Left renal pelvis (tissue), 4 donors: ENCODE measurements around the gene SLC6A12. TPM values are rescaled to one million over a fixed set of nuclear protein-coding genes. Genes with fewer than 3 reads are reported as not detected.
"Not testable (repeated sequence)": the region's sequence is repeated elsewhere in the genome, so short reads cannot be mapped to it uniquely, and the experiment has no call there.

Experiments
- DNase-seq, 4 donors: peaks; one replicate each; pipeline ENCODE4 v3.0.0-alpha.2; 2013; ENCODE audit warnings: low read depth in 4 of 4, low spot score in 3 of 4
- polyA plus RNA-seq, 4 donors: library from polyadenylated mRNA; unstranded; fragments of 120-200 nt; gene quantifications; one replicate each; pipeline ENCODE4 v1.2.1, GENCODE V29; 2013; ENCODE audit not compliant: insufficient read length in 4 of 4

Gene SLC6A12
- polyA plus RNA-seq, 4 donors: 1.3 to 20.2 (median 13.5) TPM

GRCh38 chr12:218728-219590, 5.0 kb upstream of the SLC6A12 start:
- DNase-seq: no peak

DNA sequence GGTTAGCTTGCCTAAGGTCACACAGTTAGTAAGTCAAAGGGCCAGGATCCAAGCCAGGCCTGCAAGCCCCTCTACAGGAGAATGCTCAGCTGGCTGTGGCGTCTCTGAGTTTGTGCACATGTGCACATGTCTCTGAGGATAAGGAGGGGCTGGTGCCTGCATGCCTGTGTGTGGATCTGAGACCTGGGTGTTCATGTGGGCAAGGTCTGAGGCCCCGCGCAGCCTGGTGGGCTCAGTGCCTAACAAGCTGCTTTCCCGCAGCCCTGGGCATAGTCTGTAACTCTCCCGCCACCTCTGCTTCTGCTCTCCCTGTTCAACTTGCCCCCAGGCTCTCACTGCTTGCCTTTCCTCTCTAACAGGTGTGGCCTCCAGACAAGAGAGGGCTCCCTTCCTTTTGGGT, 4.3 kb upstream of the SLC6A12 start:
- DNase-seq: no peak

DNA sequence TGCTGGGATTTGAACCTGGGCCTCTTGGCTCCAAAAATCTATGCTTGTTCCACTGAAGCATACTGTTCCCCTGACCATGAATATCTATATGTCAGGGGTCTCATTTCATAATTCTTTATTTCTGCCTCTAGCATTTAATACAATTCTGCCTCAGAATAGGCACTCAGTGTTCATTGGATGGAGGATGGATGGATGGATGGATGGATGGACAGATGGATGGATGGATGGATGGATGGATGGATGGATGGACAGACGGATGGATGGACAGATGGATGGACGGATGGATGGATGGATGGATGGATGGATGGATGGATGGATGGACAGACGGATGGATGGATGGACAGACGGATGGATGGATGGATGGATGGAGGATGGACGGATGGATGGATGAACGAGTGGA, 3.1 kb upstream of the SLC6A12 start:
- DNase-seq: not testable (repeated sequence)

DNA sequence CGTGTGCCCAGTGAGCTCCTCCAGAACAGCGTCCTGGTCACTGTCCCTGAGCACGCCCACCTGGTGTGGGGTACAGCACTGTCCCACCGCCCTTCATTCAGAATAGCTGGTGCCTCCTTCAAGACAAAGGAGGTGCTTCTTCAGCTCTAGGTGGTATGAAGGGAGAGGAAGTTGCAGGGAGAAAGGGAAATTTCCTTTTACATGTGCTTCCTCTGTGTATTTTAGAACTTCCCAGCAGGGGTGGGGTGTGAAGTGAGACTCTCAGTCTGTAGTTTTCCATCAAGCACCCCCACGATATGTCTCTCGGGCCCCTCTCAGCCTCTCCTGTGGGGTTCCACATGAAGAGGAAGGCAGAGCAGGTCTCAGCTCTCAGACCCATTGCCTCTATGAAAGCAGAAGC, 1.2 kb upstream of the SLC6A12 start:
- no peak for DNase-seq

DNA sequence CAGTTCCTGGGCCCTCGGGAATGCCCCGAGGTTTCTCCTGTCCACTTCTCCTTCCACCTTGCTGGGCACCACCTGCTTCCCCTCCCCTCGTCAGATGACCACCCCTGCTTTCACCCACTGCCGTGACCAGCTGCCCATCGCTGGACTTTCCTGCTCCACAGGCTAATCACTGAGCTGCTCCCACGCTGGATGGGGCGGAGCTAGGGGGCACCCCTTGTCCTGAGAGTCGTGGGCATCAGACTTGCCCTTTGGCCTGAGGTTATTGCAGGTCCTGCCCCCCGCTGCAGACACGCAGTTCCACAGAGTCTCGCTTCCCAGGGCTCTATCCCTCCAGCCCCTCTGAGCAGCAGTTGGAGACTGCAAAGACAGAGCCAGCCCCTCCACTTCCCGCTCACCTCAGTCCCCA, 427 bp downstream of the SLC6A12 start:
- DNase-seq: no peak

GRCh38 chr12:212715-213526, 1.0 kb downstream of the SLC6A12 start:
- DNase-seq: peak in 1 of 4 donors; percentile 54

- no peak for DNase-seq
Observed at GRCh38 chr12:212415-212714, 1.6 kb downstream of the SLC6A12 start.

- no peak for DNase-seq
Observed at GRCh38 chr12:211639-212414, 2.1 kb downstream of the SLC6A12 start.

GRCh38 chr12:211142-211465, 2.9 kb downstream of the SLC6A12 start:
- no peak for DNase-seq

- no peak for DNase-seq
Observed at GRCh38 chr12:210277-211141, 3.4 kb downstream of the SLC6A12 start.

- no peak for DNase-seq
Observed at GRCh38 chr12:209851-210250, 4.1 kb downstream of the SLC6A12 start.

DNA sequence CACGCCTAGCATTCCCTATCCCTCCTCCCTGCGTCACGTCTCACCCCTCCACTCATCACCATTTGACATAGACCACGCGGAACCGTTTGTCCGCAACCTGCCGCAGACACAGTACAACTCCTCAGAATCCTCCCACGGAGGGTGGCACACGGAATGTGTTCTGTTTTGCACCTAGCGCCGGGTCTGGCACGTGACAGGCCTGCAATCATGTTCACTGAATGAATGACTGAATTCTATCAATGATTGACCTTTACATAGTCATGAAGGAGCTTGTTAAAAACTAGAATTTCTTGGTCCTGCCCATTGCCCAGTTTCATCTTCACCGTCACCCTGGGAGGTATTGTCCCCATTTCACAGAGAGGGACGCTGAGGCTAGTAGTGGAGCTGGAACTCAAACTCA, 4.7 kb downstream of the SLC6A12 start:
- no peak for DNase-seq

- no peak for DNase-seq
Observed at GRCh38 chr12:208813-209212, 5.1 kb downstream of the SLC6A12 start.

DNA sequence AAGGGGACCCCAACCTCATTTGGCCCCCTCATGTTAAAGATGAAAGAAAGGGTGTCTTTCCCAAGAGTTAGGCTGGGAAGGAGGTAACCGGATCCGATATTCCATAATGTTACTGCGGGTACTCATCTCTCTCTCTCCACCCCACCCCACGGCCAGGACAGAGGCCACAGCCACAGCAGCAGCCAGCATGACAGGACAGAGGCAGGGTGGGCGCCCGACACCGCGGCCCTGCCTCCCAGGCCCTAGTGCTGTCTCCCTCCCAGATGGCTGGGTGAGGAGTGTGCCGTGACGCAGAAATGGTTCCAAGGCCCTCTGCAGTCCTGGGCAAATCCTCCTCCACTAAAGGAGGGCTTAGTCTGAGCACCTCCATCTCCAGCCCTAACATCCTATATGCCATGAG, 6.2 kb downstream of the SLC6A12 start:
- no peak for DNase-seq

- DNase-seq: no peak
Observed at GRCh38 chr12:206746-207440, 7.1 kb downstream of the SLC6A12 start.

DNA sequence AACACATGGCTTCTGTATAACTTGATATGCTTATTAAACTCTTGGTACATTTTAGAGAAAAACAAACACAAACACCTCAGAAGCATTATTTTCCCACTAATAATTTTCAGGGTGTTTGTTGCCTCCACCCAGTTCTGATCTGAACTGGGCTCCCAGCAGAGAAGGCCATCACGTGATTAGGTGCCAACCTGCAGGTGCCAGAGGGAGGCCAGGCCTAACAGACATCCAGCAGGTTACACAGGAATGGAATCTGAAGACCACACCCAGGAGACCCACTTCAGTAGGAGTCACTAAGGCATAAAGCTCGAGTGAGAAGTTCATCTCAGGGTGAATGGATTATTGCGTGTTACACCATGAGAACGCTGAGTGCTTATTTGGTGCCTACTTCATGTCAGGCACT, 8.9 kb downstream of the SLC6A12 start:
- DNase-seq: no peak

DNA sequence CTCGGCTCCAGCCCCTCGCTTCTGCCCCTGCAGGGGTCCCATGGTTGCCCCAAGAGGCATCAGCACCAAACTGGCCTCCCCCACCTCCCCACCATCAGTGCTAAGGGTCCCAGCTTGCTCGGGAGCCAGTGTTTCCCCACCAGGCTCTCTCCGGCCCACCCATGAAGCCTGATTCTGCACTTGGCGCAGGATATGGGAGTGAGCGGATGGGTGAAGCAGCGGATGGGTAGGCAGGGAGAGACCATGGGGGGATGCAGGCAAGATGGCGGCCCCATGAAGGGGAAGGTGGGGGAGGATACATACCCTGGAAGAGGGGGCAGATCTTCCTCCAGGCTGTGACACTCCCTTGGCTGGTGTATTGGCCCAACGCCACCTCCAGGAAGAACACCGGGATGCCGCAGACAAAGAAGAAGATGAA, 9.7 kb downstream of the SLC6A12 start:
- DNase-seq: no peak

DNA sequence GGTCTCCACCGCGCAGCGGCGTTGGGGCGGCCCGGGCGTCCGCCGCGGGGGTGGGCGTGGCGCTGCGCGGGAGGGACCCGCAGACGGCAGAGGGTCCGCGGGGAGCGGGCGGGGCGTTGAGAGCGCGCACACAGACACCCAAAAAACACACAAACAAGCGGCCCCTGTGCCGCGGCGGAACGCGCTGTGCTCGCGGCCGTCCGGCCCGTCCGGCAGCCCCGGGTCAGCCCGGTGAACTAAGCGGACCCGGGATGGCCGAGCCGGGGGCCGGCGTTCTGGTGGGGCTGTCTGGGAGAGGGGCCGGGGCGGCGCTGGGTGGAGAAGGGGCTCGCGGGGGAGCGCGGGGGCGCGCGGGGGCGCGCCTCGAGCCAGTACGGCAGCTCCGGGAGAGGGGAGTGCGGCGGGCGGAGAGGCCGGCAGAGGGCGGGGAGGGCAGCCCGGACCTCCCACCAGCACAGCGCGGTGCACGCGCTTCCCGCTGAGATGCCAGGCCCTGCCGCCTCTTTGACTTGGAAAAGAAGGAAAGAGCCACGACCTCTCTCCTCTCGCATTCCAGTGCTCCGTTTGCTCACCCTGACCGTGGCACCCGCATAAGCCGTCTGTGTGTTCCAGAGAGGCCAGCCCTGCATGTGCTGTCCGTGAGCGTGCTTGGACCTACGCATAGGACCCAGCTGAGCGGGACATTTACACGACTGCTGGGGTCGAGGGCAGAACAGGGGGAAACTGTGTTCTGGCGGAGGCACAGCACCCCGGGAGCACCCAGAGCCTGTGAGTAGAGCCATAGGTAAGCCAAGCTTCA, 10.3 kb downstream of the SLC6A12 start:
- DNase-seq: no peak

DNA sequence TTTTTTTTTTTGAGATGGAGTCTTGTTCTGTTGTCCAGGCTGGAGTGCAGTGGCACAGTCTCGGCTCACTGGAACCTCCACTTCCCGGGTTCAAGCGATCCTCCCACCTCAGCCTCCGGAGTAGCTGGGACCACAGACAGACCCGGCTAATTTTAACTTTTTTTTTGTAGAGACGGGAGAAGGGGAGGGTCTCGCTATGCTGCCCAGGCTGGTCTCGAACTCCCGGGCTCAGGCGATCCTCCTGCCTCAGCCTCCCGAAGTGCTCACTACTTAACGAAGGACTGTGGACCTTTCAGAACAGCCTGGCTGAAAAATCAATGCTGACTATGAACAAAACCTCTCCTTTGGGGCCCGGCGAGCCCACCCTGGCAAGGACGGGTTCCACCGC, 10.9 kb downstream of the SLC6A12 start:
- DNase-seq: no peak
